ENCODE results near the gene TMC2.

The TMC2 gene

DNA sequence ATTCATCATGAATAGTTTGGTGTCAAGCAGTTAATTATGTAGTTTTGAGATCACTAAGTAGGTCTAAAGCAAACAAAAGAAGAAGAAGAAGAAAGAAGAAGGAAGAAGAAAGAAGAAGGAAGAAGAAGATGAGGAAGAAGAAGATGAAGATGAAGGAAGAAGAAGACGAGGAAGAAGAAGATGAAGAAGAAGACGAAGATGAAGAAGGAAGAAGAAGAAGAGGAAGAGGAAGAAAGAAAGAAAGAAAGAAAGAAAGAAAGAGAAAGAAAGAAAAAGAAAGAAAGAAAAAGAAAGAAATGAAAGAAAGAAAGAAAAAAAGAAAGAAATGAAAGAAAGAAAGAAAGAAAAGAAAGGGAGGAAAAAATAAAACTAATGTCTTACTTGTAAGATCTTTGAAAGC is 9.2 kb downstream of the TMC2 start:
- Mint-ChIP-seq H3K27ac (no peak overlapping the region), H3K4me3 (no peak overlapping the region), H3K36me3 (ENCODE audit: low read depth) (no peaks in the 10 kb centered on the region), H3K4me1 (peaks cover 16% of the 10 kb centered on the region), H3K9me3 (no peaks in the 10 kb centered on the region), H3K27me3 (ENCODE audit: low read depth, poor library complexity) (peaks cover 96% of the 10 kb centered on the region)
- TF ChIP-seq, protein P1, sequence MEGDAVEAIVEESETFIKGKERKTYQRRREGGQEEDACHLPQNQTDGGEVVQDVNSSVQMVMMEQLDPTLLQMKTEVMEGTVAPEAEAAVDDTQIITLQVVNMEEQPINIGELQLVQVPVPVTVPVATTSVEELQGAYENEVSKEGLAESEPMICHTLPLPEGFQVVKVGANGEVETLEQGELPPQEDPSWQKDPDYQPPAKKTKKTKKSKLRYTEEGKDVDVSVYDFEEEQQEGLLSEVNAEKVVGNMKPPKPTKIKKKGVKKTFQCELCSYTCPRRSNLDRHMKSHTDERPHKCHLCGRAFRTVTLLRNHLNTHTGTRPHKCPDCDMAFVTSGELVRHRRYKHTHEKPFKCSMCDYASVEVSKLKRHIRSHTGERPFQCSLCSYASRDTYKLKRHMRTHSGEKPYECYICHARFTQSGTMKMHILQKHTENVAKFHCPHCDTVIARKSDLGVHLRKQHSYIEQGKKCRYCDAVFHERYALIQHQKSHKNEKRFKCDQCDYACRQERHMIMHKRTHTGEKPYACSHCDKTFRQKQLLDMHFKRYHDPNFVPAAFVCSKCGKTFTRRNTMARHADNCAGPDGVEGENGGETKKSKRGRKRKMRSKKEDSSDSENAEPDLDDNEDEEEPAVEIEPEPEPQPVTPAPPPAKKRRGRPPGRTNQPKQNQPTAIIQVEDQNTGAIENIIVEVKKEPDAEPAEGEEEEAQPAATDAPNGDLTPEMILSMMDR (IDR thresholded peaks at IDR 0.05), result no peak
- DNase-seq, result no peak

DNA sequence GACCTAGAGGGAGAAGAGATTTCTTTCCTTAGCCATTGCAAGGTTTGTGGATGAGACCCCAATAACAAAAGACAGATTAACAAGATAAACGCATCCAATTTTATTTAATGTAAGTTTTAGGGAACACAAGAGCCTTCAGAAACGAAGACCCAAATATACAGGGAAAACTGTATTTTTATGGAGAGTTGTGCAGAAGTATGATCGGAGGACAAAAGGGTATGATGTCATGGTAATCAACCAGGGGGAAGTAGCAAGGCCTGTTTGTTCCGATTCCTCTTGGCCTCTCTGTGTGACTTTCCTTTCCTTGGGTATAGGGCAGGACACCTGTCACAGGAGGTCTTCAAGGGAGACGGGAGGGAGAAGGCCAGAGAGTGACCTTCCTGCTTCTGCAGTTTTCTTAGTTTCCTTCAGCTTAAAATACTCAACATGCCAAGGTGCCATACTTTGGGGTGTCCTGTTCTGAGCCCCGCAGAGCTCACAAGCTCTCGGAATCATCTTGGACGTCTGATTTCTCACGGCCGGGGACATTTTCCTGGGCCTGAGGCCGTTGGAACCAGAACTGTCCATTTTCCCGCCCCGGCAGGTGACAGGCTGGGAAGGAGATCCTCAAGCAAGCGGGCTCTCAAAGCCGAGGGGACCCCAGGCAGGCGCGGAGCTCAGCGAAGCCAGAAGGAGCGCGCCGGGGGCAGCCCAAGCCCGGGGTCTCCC is 21.7 kb downstream of the TMC2 start:
- Mint-ChIP-seq H3K36me3 (ENCODE audit: low read depth) (no peaks in the 10 kb centered on the region), H3K9me3 (no peaks in the 10 kb centered on the region), H3K27me3 (ENCODE audit: low read depth, poor library complexity) (peaks cover 99% of the 10 kb centered on the region), H3K4me1 (no peaks in the 10 kb centered on the region), H3K4me3 (peak overlapping the region; percentile 25), H3K27ac (no peak overlapping the region)
- TF ChIP-seq, protein P1 (IDR thresholded peaks at IDR 0.05), result no peak
- DNase-seq, result no peak

GRCh38 chr20:2558581-2559278 is 22.4 kb downstream of the TMC2 start:
- Mint-ChIP-seq H3K36me3 (ENCODE audit: low read depth) (no peaks in the 10 kb centered on the region), H3K4me3 (peak overlapping the region; percentile 25), H3K4me1 (no peaks in the 10 kb centered on the region), H3K27ac (no peak overlapping the region), H3K9me3 (no peaks in the 10 kb centered on the region), H3K27me3 (ENCODE audit: low read depth, poor library complexity) (peaks cover 94% of the 10 kb centered on the region)
- TF ChIP-seq, protein P1 (IDR thresholded peaks at IDR 0.05), result no peak
- peak; percentile 37 for DNase-seq

GRCh38 chr20:2559279-2559626 is 22.9 kb downstream of the TMC2 start:
- H3K27me3 Mint-ChIP-seq (ENCODE audit: low read depth, poor library complexity), result peaks cover 91% of the 10 kb centered on the region
- peaks cover 2% of the 10 kb centered on the region for H3K4me1 Mint-ChIP-seq
- no peaks in the 10 kb centered on the region for H3K36me3 Mint-ChIP-seq (ENCODE audit: low read depth)
- H3K4me3 Mint-ChIP-seq, result no peak overlapping the region
- TF ChIP-seq, protein P1 (IDR thresholded peaks at IDR 0.05), result no peak
- DNase-seq, result no peak
- no peak overlapping the region for H3K27ac Mint-ChIP-seq
- no peaks in the 10 kb centered on the region for H3K9me3 Mint-ChIP-seq

- Mint-ChIP-seq H3K4me3 (no peak overlapping the region), H3K4me1 (peaks cover 6% of the 10 kb centered on the region), H3K27me3 (ENCODE audit: low read depth, poor library complexity) (peaks cover 90% of the 10 kb centered on the region), H3K36me3 (ENCODE audit: low read depth) (no peaks in the 10 kb centered on the region), H3K27ac (no peak overlapping the region), H3K9me3 (no peaks in the 10 kb centered on the region)
- no peak for DNase-seq
- TF ChIP-seq, protein P1 (IDR thresholded peaks at IDR 0.05), result no peak
Measured at GRCh38 chr20:2559651-2560050, 23.3 kb downstream of the TMC2 start.

GRCh38 chr20:2563116-2563515 is 26.7 kb downstream of the TMC2 start:
- Mint-ChIP-seq H3K4me3 (no peak overlapping the region), H3K4me1 (peaks cover 11% of the 10 kb centered on the region), H3K36me3 (ENCODE audit: low read depth) (no peaks in the 10 kb centered on the region), H3K27me3 (ENCODE audit: low read depth, poor library complexity) (peaks cover 83% of the 10 kb centered on the region), H3K9me3 (no peaks in the 10 kb centered on the region), H3K27ac (no peak overlapping the region)
- TF ChIP-seq, protein P1 (IDR thresholded peaks at IDR 0.05), result no peak
- no peak for DNase-seq
